Neural progenitor cell (in vitro differentiated cells): ENCODE data around the gene TRMT6. TPM values are rescaled to one million over a fixed set of nuclear protein-coding genes. Genes with fewer than 3 reads are reported as not detected.

Experiments used
- DNase-seq: peaks from one replicate; pipeline ENCODE4 v3.0.0-alpha.2; 2016; ENCODE audit warnings: low spot score
- H2AFZ ChIP-seq: fragments of 200-600 bp; sonication (generic); replicated peaks from 2 replicates; pipeline ENCODE4 v1.6.1; 2016; ENCODE audit warnings: antibody characterized with exemption
- H3F3A ChIP-seq: fragments of 200-600 bp; sonication (generic); 2 replicates; pipeline ENCODE4 v1.6.1; 2016; ENCODE audit warnings: antibody characterized with exemption, low read depth
- H3K27ac ChIP-seq: fragments of 200-600 bp; sonication (generic); 2 replicates; pipeline ENCODE4 v1.5.1; 2016; ENCODE audit warnings: mild to moderate bottlenecking
- H3K27me3 ChIP-seq: fragments of 200-600 bp; sonication (generic); 2 replicates; pipeline ENCODE4 v1.6.1; 2016; ENCODE audit warnings: mild to moderate bottlenecking, moderate library complexity
- H3K36me3 ChIP-seq: fragments of 200-600 bp; sonication (generic); 2 replicates; pipeline ENCODE4 v1.5.1; 2016
- H3K4me1 ChIP-seq: fragments of 200-600 bp; sonication (generic); 2 replicates; pipeline ENCODE4 v1.6.1; 2016; ENCODE audit warnings: mixed run types
- H3K4me2 ChIP-seq: fragments of 200-600 bp; sonication (generic); 2 replicates; pipeline ENCODE4 v1.6.1; 2016
- H3K4me3 ChIP-seq: fragments of 200-600 bp; sonication (generic); 2 replicates; pipeline ENCODE4 v1.5.1; 2016
- H3K79me2 ChIP-seq: fragments of 200-600 bp; sonication (generic); 2 replicates; pipeline ENCODE4 v1.6.1; 2016; ENCODE audit warnings: low read depth
- H3K9ac ChIP-seq: fragments of 200-600 bp; sonication (generic); 2 replicates; pipeline ENCODE4 v1.6.1; 2016
- H3K9me3 ChIP-seq: fragments of 200-600 bp; sonication (generic); 2 replicates; pipeline ENCODE4 v1.5.1; 2016; ENCODE audit warnings: low read depth
- H4K20me1 ChIP-seq: fragments of 200-600 bp; sonication (generic); 2 replicates; pipeline ENCODE4 v1.6.1; 2016; ENCODE audit warnings: low read depth
- H3K27ac Mint-ChIP-seq: 3 replicates; pipeline ENCODE4 v1.8.0; 2021; ENCODE audit warnings: mixed read lengths
- H3K27me3 Mint-ChIP-seq: 2 replicates; pipeline ENCODE4 v1.8.0; 2022; ENCODE audit warnings: low read depth, mild to moderate bottlenecking, inconsistent platforms, moderate library complexity, mixed read lengths; ENCODE audit not compliant: insufficient read depth
- H3K36me3 Mint-ChIP-seq: 3 replicates; pipeline ENCODE4 v1.8.0; 2021; ENCODE audit warnings: mixed read lengths
- H3K4me1 Mint-ChIP-seq: 3 replicates; pipeline ENCODE4 v1.8.0; 2021; ENCODE audit warnings: mixed read lengths
- H3K4me3 Mint-ChIP-seq: 3 replicates; pipeline ENCODE4 v1.8.0; 2021; ENCODE audit warnings: mild to moderate bottlenecking, moderate library complexity, mixed read lengths
- H3K9me3 Mint-ChIP-seq: 3 replicates; pipeline ENCODE4 v1.8.0; 2020; ENCODE audit warnings: mixed read lengths
- EZH2 ChIP-seq: fragments of 200-600 bp; sonication (generic); IDR thresholded peaks from 2 replicates; pipeline ENCODE4 v1.6.1; 2017; ENCODE audit warnings: antibody characterized with exemption, mild to moderate bottlenecking, moderate library complexity
- EZH2phosphoT487 ChIP-seq: fragments of 200-600 bp; sonication (generic); IDR thresholded peaks from 2 replicates; pipeline ENCODE4 v1.6.1; 2017; ENCODE audit warnings: antibody characterized with exemption
- total RNA-seq: library from RNA; depleted of rRNA; stranded (reverse); fragments of >200 nt; gene quantifications from 2 replicates; pipeline ENCODE4 v1.2.3, GENCODE V29; 2015; ENCODE audit warnings: low replicate concordance
- TF ChIP-seq, protein P1 (sequence below): fragments of 200-600 bp; sonication (generic); IDR thresholded peaks from 2 replicates; pipeline ENCODE4 v1.5.1; 2017; ENCODE audit warnings: antibody characterized with exemption, mild to moderate bottlenecking

Gene TRMT6
- total RNA-seq, 1 donor from 2014 or later, result 11.1 TPM

- peaks cover 21% of the 10 kb centered on the region for H3K36me3 Mint-ChIP-seq
- peaks cover 4% of the 10 kb centered on the region for H3K27me3 Mint-ChIP-seq
- Histone ChIP-seq H3K9ac (no peak overlapping the region), H3K4me1 (peaks cover 7% of the 10 kb centered on the region), H3K4me2 (no peak overlapping the region), H2AFZ (no peak overlapping the region), H3K9me3 (no peaks in the 10 kb centered on the region), H3K27ac (no peak overlapping the region), H4K20me1 (peaks cover 72% of the 10 kb centered on the region), H3F3A (peaks cover 20% of the 10 kb centered on the region), H3K79me2 (peaks cover 5% of the 10 kb centered on the region), H3K4me3 (no peak overlapping the region), H3K36me3 (peaks cover 15% of the 10 kb centered on the region), H3K27me3 (peaks cover 42% of the 10 kb centered on the region)
- no peak for DNase-seq
- H3K4me3 Mint-ChIP-seq, result no peak overlapping the region
- TF ChIP-seq EZH2phosphoT487 (no peak), EZH2 (no peak)
- TF ChIP-seq, protein P1, sequence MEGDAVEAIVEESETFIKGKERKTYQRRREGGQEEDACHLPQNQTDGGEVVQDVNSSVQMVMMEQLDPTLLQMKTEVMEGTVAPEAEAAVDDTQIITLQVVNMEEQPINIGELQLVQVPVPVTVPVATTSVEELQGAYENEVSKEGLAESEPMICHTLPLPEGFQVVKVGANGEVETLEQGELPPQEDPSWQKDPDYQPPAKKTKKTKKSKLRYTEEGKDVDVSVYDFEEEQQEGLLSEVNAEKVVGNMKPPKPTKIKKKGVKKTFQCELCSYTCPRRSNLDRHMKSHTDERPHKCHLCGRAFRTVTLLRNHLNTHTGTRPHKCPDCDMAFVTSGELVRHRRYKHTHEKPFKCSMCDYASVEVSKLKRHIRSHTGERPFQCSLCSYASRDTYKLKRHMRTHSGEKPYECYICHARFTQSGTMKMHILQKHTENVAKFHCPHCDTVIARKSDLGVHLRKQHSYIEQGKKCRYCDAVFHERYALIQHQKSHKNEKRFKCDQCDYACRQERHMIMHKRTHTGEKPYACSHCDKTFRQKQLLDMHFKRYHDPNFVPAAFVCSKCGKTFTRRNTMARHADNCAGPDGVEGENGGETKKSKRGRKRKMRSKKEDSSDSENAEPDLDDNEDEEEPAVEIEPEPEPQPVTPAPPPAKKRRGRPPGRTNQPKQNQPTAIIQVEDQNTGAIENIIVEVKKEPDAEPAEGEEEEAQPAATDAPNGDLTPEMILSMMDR, result no peak
- peaks cover 13% of the 10 kb centered on the region for H3K4me1 Mint-ChIP-seq
- no peak overlapping the region for H3K27ac Mint-ChIP-seq
- H3K9me3 Mint-ChIP-seq, result no peaks in the 10 kb centered on the region
These were observed 20.0 kb upstream of the TRMT6 start for GRCh38 chr20:5970381-5970780.

DNA sequence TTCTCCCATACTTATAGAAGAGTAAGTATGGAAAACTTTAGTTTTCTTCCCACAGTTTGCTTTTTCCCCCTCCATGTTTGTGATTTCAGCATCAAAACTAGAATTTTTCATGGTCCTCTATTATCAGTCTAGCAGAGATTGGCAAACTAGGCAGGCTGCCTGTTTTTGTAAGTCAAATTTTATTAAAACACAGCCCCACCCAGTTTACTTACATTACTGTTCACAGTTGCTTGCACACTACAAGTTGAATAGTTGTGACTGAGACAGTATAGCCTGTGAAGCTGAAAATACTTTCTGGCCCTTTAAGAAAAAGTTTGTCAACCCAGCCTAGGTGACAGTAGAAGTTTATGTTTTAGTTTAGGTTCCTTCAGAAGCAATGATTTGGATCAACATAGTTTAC lies 19.6 kb upstream of the TRMT6 start:
- peaks cover 76% of the 10 kb centered on the region for H4K20me1 ChIP-seq
- H2AFZ ChIP-seq, result no peak overlapping the region
- H3K36me3 ChIP-seq, result peaks cover 15% of the 10 kb centered on the region
- H3K4me2 ChIP-seq, result peak overlapping the region; percentile 65
- TF ChIP-seq EZH2phosphoT487 (no peak), EZH2 (no peak)
- TF ChIP-seq, protein P1, result no peak
- Mint-ChIP-seq H3K4me1 (peaks cover 13% of the 10 kb centered on the region), H3K36me3 (peaks cover 23% of the 10 kb centered on the region), H3K27ac (no peak overlapping the region), H3K27me3 (peaks cover 4% of the 10 kb centered on the region), H3K4me3 (no peak overlapping the region), H3K9me3 (no peaks in the 10 kb centered on the region)
- peaks cover 5% of the 10 kb centered on the region for H3K79me2 ChIP-seq
- H3K9ac ChIP-seq, result no peak overlapping the region
- DNase-seq, result no peak
- peaks cover 42% of the 10 kb centered on the region for H3K27me3 ChIP-seq
- H3K9me3 ChIP-seq, result no peaks in the 10 kb centered on the region
- H3F3A ChIP-seq, result peaks cover 20% of the 10 kb centered on the region
- no peak overlapping the region for H3K27ac ChIP-seq
- peaks cover 7% of the 10 kb centered on the region for H3K4me1 ChIP-seq
- peak overlapping the region; percentile 3 for H3K4me3 ChIP-seq

- Histone ChIP-seq H3K27me3 (peaks cover 42% of the 10 kb centered on the region), H3K4me3 (peak overlapping the region; percentile 3), H3K9ac (no peak overlapping the region), H3K79me2 (peaks cover 5% of the 10 kb centered on the region), H2AFZ (no peak overlapping the region), H3K4me1 (peaks cover 7% of the 10 kb centered on the region), H3K4me2 (peak overlapping the region; percentile 65), H4K20me1 (peaks cover 81% of the 10 kb centered on the region), H3K9me3 (no peaks in the 10 kb centered on the region), H3K36me3 (peaks cover 15% of the 10 kb centered on the region), H3F3A (peaks cover 20% of the 10 kb centered on the region), H3K27ac (no peak overlapping the region)
- H3K27ac Mint-ChIP-seq, result no peak overlapping the region
- peak overlapping the region; percentile 25 for H3K4me3 Mint-ChIP-seq
- H3K27me3 Mint-ChIP-seq, result peaks cover 4% of the 10 kb centered on the region
- no peaks in the 10 kb centered on the region for H3K9me3 Mint-ChIP-seq
- peaks cover 25% of the 10 kb centered on the region for H3K36me3 Mint-ChIP-seq
- TF ChIP-seq EZH2 (no peak), EZH2phosphoT487 (peak; percentile 56)
- TF ChIP-seq, protein P1, result no peak
- peaks cover 13% of the 10 kb centered on the region for H3K4me1 Mint-ChIP-seq
- peak; percentile 95 for DNase-seq
These were observed 19.1 kb upstream of the TRMT6 start for GRCh38 chr20:5969348-5969935.
